ENCODE measurements around the gene ADD3.
"Not testable (repeated sequence)": the region's sequence is repeated elsewhere in the genome, so short reads cannot be mapped to it uniquely, and the experiment has no call there.

The ADD3 gene

DNA sequence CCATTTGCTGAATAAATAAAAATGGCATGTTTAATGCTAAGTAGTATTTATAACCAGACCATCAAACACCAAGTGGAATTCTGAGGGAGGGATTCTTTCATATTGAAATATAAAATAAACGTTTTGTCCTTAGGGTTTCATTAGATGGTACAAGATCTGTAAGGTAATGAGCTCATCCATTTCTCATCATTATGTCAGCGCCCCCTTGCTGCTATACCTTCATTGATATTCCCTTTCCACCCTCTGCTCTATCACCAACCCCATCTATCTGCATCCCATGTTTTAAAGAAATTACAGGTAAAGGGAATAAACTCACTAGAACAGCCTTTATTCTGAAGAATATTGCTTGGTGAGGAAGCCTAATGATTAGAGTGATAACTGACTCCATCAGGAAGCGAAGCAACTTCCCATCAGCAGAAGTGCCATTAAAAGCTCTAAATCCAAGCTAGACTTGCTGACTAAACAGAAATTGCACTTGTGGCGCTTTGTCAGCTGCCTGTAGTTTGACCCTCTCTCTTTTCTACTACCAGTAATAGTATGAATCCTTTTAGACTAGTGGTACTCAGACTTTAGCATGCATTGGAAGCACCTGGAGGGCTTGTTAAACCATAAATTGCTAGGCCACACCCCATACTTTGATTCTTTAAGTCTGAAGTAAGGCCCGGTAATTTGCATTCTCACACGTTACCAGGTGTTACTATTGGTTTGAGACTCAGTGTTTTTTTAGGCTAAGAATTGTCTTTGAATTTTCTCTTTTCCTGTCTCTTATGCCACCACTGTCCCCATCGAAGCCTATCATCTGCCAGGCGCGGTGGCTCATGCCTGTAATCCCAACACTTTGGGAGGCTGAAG is 27.5 kb downstream of the ADD3 start:
- DNase-seq (ENCODE audit: low read depth) = no peak

DNA sequence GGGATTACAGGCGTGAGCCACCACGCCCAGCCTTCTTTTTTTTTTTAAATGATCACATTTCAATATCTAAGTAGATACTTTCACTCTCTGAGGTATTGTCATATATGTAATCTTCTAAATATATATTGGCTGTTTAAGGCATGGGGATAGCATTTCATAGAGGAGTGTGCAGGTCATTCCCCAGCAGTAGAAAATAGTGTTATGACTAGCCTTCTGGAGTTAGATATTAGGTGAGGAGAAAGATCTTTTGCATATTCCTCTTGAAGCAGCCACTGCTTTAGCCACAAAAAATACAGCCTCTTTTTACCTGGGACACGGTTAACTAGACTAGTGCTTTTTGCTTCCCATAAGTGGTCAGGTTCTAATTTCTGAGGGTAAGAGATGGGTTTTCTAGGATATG is 28.9 kb downstream of the ADD3 start:
- DNase-seq (ENCODE audit: low read depth) = no peak

DNA sequence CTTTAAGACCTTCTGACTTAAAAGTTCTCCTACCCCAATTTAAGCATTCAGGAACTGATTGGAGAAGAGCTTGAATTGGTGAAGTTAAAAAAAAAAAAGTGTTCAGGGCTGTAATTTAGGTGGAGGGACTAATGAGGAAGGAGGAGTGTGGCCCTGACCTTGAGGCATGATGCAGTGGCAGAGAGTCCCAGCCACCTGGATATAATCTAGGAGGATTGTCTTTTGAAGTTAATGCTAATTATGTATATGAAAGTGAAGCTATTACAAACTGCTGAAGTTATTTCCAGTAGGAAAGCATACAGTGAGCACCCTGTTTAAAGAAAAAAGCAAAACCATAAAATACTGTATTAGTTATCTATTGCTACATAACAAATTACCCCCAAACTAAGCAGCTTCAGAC is 31.5 kb downstream of the ADD3 start:
- DNase-seq (ENCODE audit: low read depth) = no peak

DNA sequence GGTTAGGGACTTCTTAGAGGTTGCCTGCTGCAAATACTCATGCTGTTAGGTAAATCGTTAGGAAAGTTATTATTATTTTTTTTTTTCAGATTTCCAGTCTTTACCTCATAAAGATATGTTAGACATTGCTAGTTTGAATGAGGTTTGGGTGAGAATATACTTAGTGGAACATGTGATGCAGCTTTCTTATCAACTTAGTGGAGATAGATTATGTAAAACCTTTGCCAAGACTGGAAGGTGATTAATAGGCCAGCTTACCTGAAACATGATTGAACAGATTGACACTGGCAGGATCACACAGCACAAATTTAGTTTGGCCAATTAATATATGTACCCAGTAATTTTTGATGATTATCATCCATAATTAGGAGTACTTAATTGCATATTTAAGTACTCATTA is 32.3 kb downstream of the ADD3 start:
- DNase-seq (ENCODE audit: low read depth) = no peak

DNA sequence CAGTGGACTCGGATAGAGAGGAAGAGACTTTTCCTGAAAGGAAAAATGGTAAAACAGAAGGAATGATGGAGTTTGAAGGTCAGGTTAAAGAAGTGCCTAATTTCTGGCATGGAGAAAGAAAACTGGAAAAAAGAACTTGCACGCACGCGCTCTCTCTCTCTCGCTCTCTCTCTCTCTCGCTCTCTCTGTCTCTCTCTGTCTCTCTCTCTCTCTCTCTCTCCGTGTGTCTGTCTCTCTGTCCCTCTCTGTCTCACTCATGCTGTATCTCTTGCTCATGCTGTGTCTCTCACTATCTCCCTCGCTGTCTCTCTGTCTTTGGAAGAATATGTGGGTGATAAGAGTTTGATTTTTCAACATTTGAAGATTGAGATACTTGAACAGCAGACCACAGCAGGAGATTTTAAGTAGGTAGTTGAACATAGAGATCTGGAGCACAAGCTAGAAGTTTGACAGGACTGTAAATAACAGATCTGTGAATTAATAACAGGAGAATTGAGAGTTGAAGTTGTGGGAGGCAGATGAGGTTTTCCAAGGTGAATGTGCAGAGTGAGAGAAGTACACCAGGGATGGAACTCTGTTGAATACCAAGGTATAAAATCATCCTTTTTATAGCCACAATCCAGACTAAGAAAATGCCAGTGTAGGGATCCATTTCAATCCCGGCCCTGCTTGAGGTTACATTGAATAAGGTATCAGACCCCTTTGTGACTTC is 33.1 kb downstream of the ADD3 start:
- no peak for DNase-seq (ENCODE audit: low read depth)

DNA sequence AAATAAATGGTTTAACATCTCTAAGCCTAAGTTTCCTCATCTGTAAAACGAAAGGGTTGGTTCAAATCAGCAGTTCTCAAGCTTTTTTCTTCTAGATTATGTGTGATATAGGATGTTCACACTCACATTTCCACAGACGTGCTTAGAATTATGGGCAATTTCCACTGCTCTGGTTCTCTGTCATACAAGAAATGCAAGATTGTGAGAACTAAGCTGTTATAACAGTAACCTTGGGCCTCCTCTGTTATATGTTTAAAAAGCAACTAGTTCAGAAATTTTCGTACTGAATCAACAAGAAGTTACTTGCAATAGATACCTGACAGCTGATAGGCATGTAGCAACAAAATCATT is 33.7 kb downstream of the ADD3 start:
- DNase-seq (ENCODE audit: low read depth) = no peak

DNA sequence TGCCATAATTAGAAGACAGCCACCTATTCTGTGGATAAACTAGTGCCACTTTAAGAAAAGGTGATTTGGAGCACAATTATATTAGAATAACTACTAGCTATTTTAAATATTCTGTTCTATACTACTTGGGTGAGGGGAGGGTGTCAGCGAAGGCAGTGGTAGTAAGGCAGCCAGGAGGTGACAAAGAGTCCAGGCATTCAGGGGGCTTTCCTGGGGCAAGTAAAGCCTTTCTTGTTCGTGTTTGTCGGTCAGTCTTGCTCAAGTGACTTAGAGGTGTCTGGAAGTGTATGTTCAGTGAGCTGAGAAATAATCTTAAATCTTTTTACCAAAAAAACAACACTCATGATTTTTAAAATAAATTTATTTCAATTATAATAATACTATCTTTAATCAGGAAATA is 34.4 kb downstream of the ADD3 start:
- no peak for DNase-seq (ENCODE audit: low read depth)

DNA sequence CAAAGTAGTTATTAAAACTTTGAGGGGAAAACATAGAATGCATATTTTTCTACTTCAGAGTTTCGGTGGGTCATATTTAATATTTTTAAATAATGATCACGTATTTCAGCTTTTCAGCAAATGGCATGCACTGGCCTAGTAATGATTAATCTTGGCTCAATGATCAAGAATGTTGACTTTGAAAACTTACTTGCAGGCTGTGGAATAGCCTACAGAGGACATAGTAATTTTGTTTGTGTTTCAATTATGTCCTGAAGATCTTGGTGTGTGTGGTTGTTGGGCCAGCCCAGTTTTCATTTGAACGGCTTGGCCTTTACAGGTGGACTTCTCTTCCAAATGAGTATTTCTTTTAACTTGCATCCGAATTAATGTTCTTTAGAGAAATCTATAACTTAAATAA is 35.1 kb downstream of the ADD3 start:
- DNase-seq (ENCODE audit: low read depth) = no peak

DNA sequence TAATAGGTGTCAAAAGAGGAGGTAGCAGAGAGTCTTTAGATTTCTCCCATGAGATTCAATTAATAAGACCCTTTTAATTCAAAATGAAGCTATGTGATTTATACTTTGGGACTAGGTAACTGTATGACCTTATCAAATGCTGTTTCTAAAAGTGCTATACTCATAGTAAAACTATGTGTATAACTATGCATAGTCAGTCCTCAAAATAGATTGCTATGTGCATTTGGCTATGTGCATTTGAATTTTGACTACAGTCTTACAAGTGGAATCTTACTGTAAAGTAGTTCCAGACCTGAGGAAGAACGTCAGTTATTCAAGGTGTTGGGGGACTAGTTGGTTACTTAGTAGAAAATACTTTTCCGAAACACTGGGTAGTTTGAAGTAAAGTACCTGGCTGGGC is 36.9 kb downstream of the ADD3 start:
- no peak for DNase-seq (ENCODE audit: low read depth)

DNA sequence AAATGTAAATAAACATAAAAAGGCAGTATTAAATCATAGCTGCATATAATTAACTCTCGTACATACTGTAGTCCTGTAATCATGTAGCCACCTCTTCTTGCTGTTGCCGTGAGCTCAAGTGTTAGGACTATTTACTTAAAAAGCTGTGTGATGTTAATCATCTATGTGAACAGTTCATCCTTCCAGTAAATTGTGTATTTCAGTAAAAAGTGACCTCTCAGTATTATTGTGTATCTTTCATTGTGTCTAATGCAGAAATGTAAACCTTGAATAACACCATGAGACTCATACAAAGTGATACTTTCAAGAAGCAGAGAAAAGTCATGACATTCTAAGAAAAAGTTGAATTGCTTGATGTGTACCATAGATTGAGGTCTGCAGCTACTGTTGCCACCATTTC is 38.0 kb downstream of the ADD3 start:
- DNase-seq (ENCODE audit: low read depth) = no peak

DNA sequence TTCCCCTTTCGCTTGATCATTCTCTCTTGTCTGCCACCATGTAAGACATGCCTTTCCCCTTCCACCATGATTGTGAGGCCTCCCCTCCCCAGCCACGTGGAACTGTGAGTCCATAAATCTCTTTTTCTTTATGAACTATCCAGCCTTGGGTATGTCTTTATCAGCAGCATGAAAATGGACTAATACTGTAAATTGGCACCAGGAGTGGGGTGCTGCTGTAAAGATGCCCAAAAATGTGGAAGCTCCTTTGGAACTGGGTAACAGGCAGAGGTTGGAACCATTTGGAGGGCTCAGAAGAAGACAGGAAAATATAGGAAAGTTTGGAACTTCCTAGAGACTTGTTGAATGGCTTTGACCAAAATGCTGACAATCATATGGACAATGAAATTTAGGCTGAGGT is 40.4 kb downstream of the ADD3 start:
- not testable (repeated sequence) for DNase-seq (ENCODE audit: low read depth)

DNA sequence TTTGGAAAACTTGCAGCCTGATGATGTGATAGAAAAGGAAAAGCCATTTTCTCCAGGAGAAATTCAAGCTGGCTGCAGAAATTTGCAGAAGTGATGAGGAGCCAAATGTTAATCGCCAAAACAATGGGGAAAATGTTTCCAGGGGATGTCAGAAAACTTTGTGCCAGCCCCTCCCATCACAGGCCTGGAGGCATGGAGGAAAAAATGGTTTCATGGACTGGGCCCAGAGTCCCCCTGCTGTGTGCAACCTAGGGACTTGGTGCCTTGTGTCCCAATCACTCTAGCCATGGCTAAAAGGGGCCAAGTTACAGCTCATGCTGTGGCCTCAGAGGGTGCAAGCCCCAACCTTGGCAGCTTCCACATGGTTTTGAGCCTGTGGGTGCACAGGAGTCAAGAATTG is 41.0 kb downstream of the ADD3 start:
- no peak for DNase-seq (ENCODE audit: low read depth)

DNA sequence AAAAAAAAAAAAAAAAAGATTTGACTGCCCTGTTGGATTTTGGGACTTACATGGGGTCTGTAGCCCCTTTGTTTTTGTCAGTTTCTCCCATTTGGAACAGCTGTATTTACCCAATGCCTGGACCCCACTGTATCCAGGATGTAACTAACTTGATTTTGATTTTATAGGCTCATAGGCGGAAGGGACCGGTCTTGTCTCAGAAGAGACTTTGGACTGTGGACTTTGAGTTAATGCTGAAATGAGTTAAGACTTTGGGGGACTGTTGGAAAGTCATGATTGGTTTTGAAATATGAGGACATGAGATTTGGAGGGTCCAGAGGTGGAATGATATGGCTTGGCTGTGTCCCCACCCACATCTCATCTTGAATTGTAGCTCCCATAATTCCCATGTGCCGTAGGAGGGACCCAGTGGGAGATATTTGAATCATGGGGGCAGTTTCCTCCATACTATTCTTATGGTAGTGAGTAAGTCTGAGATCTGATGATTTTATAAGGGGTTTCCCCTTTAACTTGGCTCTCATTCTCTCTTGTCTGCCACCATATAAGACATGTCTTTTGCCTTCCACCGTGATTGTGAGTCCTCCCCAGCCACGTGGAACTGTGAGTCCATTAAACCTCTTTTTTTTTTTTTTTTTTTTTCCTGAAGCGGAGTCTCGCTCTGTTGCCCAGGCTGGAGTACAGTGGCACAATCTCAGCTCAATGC is 42.3 kb downstream of the ADD3 start:
- DNase-seq (ENCODE audit: low read depth) = not testable (repeated sequence)

DNA sequence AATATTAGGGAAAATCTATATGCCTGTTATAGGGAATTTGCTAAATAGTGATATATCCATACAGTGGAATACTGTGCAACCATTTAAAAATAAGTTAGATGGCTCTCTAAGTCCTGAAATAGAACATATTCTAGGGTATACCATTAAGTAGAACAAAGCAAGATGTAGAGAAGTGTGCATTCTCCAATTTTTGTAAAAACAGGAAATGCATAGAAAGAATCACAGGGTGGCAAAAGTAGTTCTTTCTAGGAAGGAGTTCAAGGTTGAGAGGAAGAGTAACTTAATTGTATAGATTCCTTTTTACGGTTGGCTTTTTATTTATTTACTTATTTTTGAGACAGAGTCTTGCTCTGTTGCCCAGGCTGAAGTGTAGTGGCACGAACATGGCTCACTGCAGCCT is 43.7 kb downstream of the ADD3 start:
- DNase-seq (ENCODE audit: low read depth) = no peak

DNA sequence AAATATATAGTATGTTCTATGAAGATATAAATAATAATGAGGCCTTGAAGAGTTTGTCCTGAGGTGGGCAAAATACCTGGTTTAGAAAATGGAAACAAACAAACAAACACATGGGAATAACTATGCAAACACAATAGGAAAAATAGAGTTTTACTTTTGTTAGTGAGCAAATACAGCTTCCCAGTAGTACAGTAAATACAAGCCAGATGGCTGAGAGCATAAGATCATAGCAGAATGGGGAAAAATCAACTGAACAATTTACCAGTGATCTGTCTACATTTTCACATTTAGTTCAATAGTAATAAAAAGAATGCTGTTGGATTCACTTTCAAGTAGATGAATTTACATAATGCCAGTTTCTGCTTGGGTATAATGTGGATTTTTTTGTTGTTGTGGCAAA is 45.1 kb downstream of the ADD3 start:
- DNase-seq (ENCODE audit: low read depth) = no peak

DNA sequence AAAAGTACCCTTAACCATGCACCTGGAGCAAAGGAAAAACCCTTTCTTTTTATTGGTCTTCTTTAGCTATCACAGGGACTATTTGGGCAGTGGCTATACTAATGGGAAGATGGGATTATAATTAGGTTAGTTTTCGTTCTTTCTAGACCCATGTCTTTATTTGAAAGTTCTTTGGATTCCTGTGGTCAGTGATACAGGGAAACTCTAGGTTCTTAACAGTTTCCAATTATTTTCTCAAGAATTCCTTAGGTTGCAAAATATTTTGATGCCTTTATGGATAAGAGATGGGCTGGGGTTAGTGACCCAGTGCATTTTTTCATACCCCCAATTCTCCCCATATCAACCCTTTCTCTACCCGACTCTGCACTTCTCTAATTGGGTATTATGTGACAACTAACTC is 49.0 kb downstream of the ADD3 start:
- no peak for DNase-seq (ENCODE audit: low read depth)

DNA sequence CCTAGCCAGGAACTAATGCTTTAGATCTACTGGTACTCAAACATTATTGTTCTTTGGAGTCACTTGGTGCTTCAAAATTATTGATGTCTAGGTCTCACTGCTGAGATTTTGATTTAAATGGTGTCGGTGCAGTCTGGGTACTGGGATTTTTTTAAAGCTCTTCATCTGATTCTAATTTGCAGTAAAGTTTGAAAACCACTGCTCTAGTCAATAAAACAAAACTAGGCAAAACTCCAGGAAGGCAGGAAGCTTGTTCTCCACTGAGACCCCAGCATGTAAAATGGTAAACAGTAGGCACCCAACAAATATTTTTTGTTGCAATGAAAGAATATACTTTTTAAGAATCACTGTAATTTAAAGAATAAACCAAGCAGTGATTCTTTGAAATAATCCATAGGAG is 49.7 kb downstream of the ADD3 start:
- no peak for DNase-seq (ENCODE audit: low read depth)

DNA sequence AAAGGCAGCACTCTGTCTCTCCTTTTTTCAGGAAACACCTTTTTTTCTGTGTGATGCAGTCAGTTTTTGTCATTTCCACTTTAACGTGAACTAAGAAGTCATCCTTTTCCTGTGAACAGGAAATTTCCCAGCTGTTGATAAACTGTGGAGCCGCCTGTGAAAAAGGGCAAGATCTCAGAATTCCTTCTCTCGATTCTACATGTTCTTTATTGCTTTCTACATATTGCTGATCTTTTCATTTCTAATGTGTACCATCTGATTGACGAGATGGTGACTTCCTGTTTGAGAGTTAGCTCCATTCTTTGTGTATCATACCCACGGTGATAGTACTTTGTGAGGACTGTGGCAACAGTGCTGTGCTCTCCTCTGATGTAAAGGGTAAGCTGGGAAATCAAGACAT is 50.4 kb downstream of the ADD3 start:
- DNase-seq (ENCODE audit: low read depth) = no peak

DNA sequence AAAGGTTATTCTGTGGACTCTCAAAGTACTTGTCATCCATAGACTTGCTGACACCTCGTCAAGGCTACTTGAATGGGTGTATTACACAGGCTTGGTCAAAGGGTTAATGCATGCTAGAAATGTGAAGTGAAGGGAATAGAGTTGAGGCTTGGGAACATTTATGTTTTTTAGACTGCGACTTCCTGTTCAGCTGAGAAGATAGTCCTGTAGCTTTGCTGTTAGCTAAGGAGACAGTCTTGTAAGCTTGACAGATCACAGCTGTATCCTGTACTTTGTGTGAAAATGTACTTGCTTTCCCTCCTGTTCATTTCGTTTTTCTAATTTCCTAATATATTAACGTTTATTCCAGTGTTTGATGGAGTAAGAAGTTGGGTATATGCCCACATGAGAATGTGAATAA is 52.1 kb downstream of the ADD3 start:
- DNase-seq (ENCODE audit: low read depth) = no peak

DNA sequence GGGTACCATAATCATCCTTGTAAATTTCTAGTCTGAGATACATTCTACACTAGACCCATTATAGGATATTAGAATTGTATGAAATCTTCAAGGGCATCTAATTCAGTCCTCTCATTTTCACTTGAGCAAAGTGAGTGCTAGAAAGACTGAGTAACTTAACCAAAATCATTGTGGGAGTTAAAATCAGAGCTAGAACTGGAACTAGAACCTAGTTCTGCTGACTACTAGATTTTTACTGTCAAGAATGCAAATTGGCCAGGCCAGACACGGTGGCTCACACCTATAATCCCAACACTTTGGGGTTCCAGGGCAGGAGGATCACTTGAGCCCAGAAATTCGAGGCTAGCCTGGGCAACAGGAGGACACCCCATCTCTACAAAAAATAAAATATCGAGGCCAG is 53.9 kb downstream of the ADD3 start:
- no peak for DNase-seq (ENCODE audit: low read depth)

DNA sequence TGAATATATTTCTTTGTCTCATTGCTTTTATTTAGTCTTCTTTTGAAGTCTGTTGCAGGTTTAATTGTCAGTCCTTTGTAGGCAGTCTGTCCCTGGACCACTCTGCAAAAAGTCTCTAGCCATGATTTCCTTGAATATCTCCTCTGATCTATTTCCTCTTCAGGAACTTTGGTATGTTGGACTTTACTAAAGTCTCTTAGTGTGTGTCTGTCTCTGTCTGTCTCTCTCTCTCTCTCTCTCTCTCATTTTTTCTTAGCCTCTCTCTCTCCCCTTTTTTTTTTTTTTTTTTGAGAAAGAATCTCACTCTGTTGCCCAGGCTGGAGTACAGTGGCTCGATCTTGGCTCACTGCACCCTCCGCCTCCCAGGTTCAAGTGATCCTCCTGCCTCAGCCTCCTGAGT is 57.5 kb downstream of the ADD3 start:
- DNase-seq (ENCODE audit: low read depth) = no peak

DNA sequence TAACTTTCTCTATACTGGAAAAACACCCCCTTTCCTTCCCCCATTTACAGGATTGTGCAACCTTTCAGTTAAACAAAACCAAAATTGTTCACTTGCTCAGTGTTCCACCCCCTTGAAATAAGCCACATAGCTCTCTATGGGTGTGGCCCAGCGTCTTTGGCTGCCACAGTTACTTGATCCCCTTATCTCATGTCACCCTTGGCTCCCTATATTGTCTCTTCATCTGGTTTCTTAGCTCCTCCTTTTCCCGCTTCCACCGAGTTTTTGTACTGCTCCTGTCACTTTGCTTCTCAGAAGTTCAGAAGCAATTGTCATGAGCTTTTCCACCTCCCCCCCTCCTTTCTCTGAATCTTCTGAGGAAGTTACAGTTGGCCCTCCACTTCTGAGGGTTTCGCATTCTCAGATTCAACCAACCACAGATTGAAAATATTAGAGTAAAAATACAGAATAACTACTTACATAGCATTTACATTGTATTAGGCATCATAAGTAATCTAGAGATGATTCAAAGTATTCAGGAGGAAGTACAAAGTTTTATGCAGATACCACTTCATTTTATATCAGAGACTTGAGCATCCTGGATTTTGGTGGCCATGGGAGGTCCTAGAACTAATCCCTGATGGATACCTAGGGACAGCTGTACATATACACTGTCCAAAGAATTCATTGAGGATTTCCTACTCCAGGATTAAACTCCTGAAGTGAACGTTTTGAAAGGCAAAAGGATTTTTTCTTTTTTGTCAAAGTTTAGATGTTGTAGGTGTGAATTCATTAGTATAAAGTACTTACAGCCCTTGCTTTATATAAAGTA is 60.4 kb downstream of the ADD3 start:
- DNase-seq (ENCODE audit: low read depth) = no peak
